Measurements from ENCODE around the gene MTUS2.
"Not testable (repeated sequence)": the region's sequence is repeated elsewhere in the genome, so short reads cannot be mapped to it uniquely, and the experiment has no call there.

Gene MTUS2

GRCh38 chr13:29174093-29174492, 354.0 kb downstream of the MTUS2 start:
- DNase-seq: no peak

- no peak for DNase-seq
Measured at GRCh38 chr13:29175250-29175873, 355.2 kb downstream of the MTUS2 start.

- DNase-seq: no peak
Measured at GRCh38 chr13:29180055-29180454, 359.9 kb downstream of the MTUS2 start.

GRCh38 chr13:29182216-29182615, 362.1 kb downstream of the MTUS2 start:
- DNase-seq: no peak

- no peak for DNase-seq
Measured at GRCh38 chr13:29185926-29186325, 365.8 kb downstream of the MTUS2 start.

DNA sequence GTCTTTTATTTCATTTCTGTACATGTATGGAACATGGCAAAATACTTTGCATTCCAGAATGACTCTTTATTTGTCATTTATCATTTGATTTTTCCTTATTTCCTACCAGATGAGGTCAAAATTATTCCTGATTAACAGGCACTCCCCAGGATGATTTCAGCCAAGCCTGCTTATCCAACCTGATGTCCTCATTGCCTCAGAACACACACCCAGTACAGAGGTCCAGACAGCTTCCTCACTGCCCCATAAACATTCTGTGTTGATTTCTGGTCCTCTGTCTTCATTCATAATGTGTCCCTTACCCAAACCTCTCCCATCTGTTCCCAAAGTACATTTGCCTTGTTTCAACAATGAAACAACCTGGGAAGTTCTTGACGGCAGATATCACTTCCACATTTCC, 367.4 kb downstream of the MTUS2 start:
- no peak for DNase-seq

DNA sequence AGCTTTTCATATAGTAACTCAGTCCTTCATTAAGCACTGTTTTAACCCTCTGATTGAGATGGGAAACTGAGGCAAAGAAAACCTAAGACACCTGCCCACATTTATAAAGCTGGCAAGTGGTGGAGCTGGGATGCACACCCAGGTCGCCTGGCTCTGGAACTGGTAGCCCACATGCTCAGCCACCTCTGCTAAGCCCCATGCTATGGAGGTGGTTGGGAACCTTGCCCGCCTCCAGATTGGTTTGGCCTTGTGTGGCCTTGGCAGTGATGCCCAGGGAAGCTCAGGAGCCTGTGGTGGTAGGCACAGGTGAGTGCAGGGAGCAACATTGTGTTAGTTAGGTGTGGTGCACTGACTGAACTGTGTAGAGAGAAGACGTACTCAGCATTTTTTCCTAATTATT, 370.2 kb downstream of the MTUS2 start:
- DNase-seq: no peak

DNA sequence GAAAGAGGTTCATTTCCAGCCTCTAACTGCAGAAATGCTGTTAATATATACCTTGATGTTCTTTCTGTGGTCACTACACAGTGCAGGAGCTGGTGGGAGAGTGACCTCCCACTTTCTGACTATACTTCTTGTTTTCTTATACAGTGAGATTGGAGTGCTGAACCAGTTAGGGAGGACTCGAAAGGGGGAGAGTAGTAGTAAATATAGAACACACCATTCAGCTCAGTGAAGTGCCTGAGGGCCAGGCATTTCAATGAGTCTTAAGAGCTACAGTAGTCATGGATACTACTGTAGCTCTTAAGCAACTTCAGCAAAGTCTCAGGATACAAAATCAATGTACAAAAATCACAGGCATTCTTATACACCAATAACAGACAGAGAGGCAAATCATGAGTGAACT, 372.9 kb downstream of the MTUS2 start:
- no peak for DNase-seq

GRCh38 chr13:29195456-29195855, 375.3 kb downstream of the MTUS2 start:
- no peak for DNase-seq

DNA sequence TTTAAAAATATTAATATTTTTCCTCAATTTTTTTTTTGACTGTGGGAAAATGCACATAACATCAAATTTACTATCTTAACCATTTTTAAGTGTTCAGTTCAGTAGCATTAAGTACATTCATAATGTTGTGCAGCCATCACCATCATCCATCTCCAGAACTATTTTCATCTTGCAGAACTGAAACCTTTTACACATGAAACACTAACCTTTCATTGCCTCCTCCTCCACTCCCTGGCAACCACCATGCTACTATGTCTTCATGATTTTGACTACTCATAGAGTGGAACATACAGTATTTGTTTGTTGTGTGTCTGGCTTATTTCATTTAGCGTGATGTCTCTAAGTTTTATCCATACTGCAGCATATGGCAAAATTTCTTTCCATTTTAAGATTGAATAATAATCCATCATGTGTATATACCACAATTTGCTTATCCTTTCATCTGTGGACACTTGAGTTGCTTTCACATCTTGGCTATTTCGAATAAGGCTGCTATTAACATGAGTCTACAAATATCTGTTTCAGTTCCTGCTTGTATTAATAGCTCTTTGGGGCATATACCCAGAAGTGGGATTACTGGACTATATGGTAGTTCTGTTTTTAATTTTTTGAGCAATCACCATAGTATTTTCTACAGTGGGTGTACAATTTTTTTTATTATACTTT, 376.4 kb downstream of the MTUS2 start:
- DNase-seq: no peak

DNA sequence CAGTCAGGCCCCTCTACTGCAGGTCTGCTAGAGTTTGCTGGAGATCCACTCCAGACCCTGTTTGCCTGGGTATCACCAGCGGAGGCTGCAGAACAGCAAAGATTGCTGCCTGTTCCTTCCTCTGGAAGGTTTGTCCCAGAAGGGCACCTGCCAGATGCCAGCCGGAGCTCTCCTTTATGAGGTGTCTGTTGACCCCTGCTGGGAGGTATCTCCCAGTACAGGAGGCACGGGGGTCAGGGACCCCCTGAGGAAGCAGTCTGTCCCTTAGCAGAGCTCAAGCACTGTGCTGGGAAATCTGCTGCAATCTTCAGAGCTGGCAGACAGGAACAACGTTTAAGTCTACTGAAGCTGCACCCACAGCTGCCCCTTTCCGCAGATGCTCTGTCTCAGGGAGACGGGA, 382.6 kb downstream of the MTUS2 start:
- DNase-seq: not testable (repeated sequence)

GRCh38 chr13:29204651-29205050, 384.5 kb downstream of the MTUS2 start:
- no peak for DNase-seq

- DNase-seq: no peak
Measured at GRCh38 chr13:29210676-29211075, 390.5 kb downstream of the MTUS2 start.

GRCh38 chr13:29211162-29211561, 391.0 kb downstream of the MTUS2 start:
- DNase-seq: not testable (repeated sequence)

- no peak for DNase-seq
Measured at GRCh38 chr13:29222458-29222857, 402.3 kb downstream of the MTUS2 start.

GRCh38 chr13:29224206-29224605, 404.1 kb downstream of the MTUS2 start:
- DNase-seq: no peak

DNA sequence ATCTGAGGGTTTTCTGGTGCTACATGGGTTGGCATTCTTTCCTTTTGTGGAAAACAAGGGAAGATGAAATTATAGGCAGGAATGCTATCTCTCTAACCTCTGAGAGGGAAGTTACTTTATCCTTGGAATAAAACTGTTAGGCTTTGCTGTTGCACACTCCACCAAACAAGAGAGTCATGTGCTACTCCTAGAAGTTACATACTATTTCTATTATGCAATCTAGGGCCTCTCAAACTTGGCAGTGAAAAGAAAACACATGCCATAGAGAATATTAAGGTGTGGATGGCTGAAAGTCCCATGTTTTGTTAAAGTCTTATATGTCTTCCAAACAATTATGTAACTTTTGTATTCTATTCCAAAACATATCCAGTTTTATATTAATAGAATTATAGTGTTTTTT, 407.4 kb downstream of the MTUS2 start:
- no peak for DNase-seq

- DNase-seq: no peak
Measured at GRCh38 chr13:29230299-29230845, 410.2 kb downstream of the MTUS2 start.

DNA sequence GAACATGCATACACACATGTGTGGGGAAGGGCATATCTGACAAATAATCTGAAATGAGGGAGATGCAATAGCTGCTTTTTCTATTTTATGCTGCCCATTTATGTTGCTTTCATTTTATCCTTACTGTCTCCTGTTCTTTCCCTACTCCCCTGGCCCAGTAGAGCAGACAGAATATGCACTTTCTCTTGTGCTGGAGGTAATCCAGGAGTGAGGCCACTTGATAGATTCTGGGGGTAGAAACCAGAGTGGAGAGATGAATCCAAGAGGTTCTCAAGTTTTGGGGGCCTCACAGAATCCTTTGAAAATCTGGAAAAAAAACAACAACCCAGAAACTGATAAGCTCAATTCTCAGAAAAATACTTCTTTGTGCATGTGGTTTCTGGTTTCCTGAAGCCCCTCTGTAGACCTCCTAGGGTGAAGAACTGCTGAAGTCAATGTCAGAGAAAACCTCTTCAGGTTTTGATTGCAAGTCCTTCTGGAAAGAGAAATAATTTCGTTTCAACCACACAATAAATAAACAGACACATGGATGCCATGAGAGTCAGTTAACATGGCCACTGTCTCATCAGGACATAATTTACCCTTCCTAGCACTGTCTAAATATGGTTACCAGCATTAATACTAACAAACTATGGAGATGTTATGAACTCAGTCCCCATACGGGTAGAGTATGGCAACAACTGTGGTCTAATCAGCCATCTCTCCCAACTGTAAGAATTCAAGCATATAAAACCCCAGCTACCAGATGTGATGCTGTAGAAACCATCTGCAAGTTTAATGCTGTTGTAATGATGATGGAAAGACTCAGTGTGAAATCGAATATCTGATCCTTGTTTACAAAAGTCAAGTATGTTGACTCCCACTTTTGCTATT, 419.8 kb downstream of the MTUS2 start:
- no peak for DNase-seq

DNA sequence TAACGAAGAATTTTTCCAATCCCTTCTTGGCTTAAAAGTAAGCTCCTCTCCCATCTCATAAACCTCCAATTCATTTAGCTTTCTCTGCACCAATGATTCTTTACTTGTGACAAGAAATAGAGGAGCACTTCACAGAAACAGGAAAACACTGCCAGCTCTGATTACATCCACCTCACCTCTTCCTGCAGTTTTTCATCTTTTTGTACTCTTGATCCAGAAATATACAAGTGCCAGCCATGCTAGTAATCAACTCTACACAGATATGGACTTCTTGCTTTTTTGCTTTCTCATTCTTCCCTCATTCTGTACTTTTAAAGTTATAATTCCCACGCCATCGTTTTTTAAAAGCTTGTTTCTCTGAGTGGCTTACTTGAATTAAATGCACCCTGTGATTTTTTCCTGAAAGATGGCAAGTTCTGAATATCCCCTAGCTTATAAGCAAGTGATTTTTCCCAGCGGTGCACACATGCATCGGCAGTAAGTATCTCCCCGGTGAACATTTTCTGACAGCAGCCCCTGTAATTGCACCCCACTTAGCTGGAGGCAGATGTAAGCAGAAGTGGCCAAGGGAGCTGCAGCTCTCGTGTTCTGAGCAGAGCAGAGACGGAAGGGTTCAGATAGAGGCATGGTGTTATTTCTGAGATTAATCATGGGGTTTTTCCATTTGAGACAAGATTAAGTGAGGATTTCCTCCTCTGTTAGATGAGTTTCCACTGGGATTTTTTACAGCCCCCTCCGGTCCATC, 434.7 kb downstream of the MTUS2 start:
- no peak for DNase-seq

GRCh38 chr13:29255567-29255966, 435.4 kb downstream of the MTUS2 start:
- DNase-seq: no peak

DNA sequence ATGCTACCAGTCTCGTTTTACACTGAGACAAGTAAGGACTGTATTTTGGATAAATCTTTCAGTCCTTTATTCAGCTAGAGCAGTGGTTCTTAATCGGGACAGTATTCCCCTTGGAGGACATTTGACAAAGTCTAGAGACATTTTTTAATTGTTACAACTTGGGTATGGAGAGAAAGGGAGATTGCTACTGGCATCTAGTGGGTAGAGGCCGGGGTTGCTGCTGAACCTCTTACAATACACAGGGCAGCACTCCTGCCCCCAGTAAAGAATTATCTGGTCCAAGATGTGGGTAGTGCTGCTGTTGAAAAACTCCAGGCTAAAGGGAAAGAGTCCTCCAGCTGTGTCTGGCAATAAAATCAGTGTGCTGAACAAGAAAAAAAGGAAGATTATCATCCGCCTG, 440.5 kb downstream of the MTUS2 start:
- no peak for DNase-seq

- no peak for DNase-seq
Measured at GRCh38 chr13:29266261-29266660, 446.1 kb downstream of the MTUS2 start.

Measured in NCI-H1105 (cell line).